C4-2B (cell line): Measurements from ENCODE around the gene SLC45A2.

Source experiments
- H3K27ac ChIP-seq: fragments of 450-650 bp; 2 replicates; pipeline ENCODE4 v1.5.1; 2017
- CTCF ChIP-seq: fragments of 450-650 bp; conservative IDR thresholded peaks from 2 replicates; pipeline ENCODE4 v1.5.1; 2017; ENCODE audit warnings: mild to moderate bottlenecking
- ZFX ChIP-seq: fragments of 450-650 bp; IDR thresholded peaks from 2 replicates; pipeline ENCODE4 v1.6.1; 2017

SLC45A2 gene

GRCh38 chr5:33936004-33936380, 48.5 kb downstream of the SLC45A2 start:
- TF ChIP-seq ZFX, result no peak
- TF ChIP-seq CTCF, result no peak
- H3K27ac ChIP-seq, result no peak overlapping the region

GRCh38 chr5:33934176-33934575, 50.3 kb downstream of the SLC45A2 start:
- no peak overlapping the region for H3K27ac ChIP-seq

GRCh38 chr5:33933723-33934169, 50.7 kb downstream of the SLC45A2 start:
- no peak for TF ChIP-seq CTCF
- no peak for TF ChIP-seq ZFX
- H3K27ac ChIP-seq, result no peak overlapping the region

More at GRCh38 chr5:33934176-33934575, 50.3 kb downstream of the SLC45A2 start:
- TF ChIP-seq ZFX (no peak), CTCF (no peak)

GRCh38 chr5:33931136-33931535, 53.4 kb downstream of the SLC45A2 start:
- H3K27ac ChIP-seq, result no peak overlapping the region
- TF ChIP-seq CTCF (no peak), ZFX (no peak)

- TF ChIP-seq ZFX (no peak), CTCF (no peak)
- no peak overlapping the region for H3K27ac ChIP-seq
Measured at GRCh38 chr5:33929925-33930690, 54.4 kb downstream of the SLC45A2 start.

GRCh38 chr5:33928283-33928682, 56.2 kb downstream of the SLC45A2 start:
- no peak overlapping the region for H3K27ac ChIP-seq
- TF ChIP-seq ZFX (no peak), CTCF (no peak)

GRCh38 chr5:33927685-33928084, 56.8 kb downstream of the SLC45A2 start:
- no peak overlapping the region for H3K27ac ChIP-seq
- TF ChIP-seq ZFX (no peak), CTCF (no peak)
